ENCODE data around the gene STK32B. TPM values are rescaled to one million over a fixed set of nuclear protein-coding genes. Genes with fewer than 3 reads are reported as not detected.

Gene STK32B
- total RNA-seq, 1 experiment from 2014 or later: not detected

DNA sequence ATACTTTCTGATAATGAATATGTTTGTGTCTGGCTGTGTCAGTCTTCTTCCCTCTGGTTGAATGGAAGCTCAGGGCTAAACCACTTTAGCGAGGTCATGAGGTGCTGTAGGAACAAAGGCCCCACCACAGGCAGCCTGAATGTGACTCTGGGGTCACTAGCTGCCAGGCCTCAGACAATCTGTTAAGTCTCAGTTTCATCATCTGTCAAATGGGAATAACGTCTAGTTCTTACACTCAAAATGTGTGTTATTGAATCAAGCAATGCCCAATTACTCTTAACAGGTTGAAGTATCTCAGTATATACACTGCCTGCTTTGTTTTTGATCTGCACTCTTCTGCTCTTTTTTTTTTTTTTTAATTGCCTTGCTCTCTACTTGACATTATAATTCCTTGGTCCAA lies 148.6 kb downstream of the STK32B start:
- H3K9me3 Mint-ChIP-seq (ENCODE audit: low read depth, unreplicated experiment): peaks cover 9% of the 10 kb centered on the region
- H3K36me3 Mint-ChIP-seq (ENCODE audit: insufficient read depth, unreplicated experiment): no peaks in the 10 kb centered on the region
- intact Hi-C loops (cut with micrococcal nuclease; ENCODE audit: unreplicated experiment): no loop called here
- H3K4me1 Mint-ChIP-seq (ENCODE audit: low read depth, unreplicated experiment): no peaks in the 10 kb centered on the region
- no TSS peak for BruUV-seq (replicated peaks)
- CTCF ChIA-PET: no interaction called here
- no peak for TF ChIP-seq CTCF (IDR thresholded peaks at IDR 0.05; ENCODE audit: unreplicated experiment)
- DNase-seq: no peak
- no peak overlapping the region for H3K4me3 Mint-ChIP-seq (ENCODE audit: low read depth, unreplicated experiment)
- H3K27ac Mint-ChIP-seq (ENCODE audit: unreplicated experiment): no peak overlapping the region
- no peaks in the 10 kb centered on the region for H3K27me3 Mint-ChIP-seq (ENCODE audit: unreplicated experiment)

GRCh38 chr4:5200513-5200912 lies 149.2 kb downstream of the STK32B start:
- H3K9me3 Mint-ChIP-seq (ENCODE audit: low read depth, unreplicated experiment): peaks cover 9% of the 10 kb centered on the region
- H3K4me3 Mint-ChIP-seq (ENCODE audit: low read depth, unreplicated experiment): no peak overlapping the region
- BruUV-seq (replicated peaks): no TSS peak
- no peak for DNase-seq
- intact Hi-C loops (cut with micrococcal nuclease; ENCODE audit: unreplicated experiment): no loop called here
- TF ChIP-seq CTCF (IDR thresholded peaks at IDR 0.05; ENCODE audit: unreplicated experiment): no peak
- no peaks in the 10 kb centered on the region for H3K36me3 Mint-ChIP-seq (ENCODE audit: insufficient read depth, unreplicated experiment)
- H3K4me1 Mint-ChIP-seq (ENCODE audit: low read depth, unreplicated experiment): no peaks in the 10 kb centered on the region
- H3K27ac Mint-ChIP-seq (ENCODE audit: unreplicated experiment): no peak overlapping the region
- CTCF ChIA-PET: no interaction called here
- H3K27me3 Mint-ChIP-seq (ENCODE audit: unreplicated experiment): no peaks in the 10 kb centered on the region

GRCh38 chr4:5203309-5203992 lies 152.2 kb downstream of the STK32B start:
- CTCF ChIA-PET: interaction anchor here (0.9 kb wide), 1 partner anchor 23 kb away, joined by 3 read pairs; no protein-coding TSS in a partner anchor
- no peaks in the 10 kb centered on the region for H3K27me3 Mint-ChIP-seq (ENCODE audit: unreplicated experiment)
- TF ChIP-seq CTCF (IDR thresholded peaks at IDR 0.05; ENCODE audit: unreplicated experiment): no peak
- peaks cover 6% of the 10 kb centered on the region for H3K9me3 Mint-ChIP-seq (ENCODE audit: low read depth, unreplicated experiment)
- no peak for DNase-seq
- intact Hi-C loops (cut with micrococcal nuclease; ENCODE audit: unreplicated experiment): no loop called here
- H3K4me1 Mint-ChIP-seq (ENCODE audit: low read depth, unreplicated experiment): no peaks in the 10 kb centered on the region
- no peaks in the 10 kb centered on the region for H3K36me3 Mint-ChIP-seq (ENCODE audit: insufficient read depth, unreplicated experiment)
- H3K4me3 Mint-ChIP-seq (ENCODE audit: low read depth, unreplicated experiment): no peak overlapping the region
- H3K27ac Mint-ChIP-seq (ENCODE audit: unreplicated experiment): no peak overlapping the region
- BruUV-seq (replicated peaks): no TSS peak

DNA sequence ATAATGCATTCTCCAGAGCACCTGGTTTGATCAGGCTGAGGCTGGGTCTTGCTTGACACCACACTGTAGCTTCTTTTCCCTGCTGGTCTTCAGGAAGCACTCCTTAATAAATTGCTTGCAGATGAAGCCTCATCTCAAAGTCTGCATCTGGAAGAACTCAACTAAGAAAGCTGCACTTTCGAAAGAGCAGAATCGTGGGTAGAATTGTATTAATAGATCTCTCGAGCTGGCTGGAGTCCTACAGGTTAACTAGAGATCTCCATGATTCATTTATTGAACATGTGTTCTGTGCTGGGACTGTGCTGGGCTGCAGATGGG lies 152.7 kb downstream of the STK32B start:
- Mint-ChIP-seq H3K9me3 (ENCODE audit: low read depth, unreplicated experiment) (peaks cover 6% of the 10 kb centered on the region), H3K27me3 (ENCODE audit: unreplicated experiment) (no peaks in the 10 kb centered on the region), H3K4me1 (ENCODE audit: low read depth, unreplicated experiment) (no peaks in the 10 kb centered on the region), H3K27ac (ENCODE audit: unreplicated experiment) (no peak overlapping the region), H3K4me3 (ENCODE audit: low read depth, unreplicated experiment) (no peak overlapping the region), H3K36me3 (ENCODE audit: insufficient read depth, unreplicated experiment) (no peaks in the 10 kb centered on the region)
- no TSS peak for BruUV-seq (replicated peaks)
- no peak for DNase-seq
- CTCF ChIA-PET: interaction anchor here (0.9 kb wide), 1 partner anchor 23 kb away, joined by 3 read pairs; no protein-coding TSS in a partner anchor
- intact Hi-C loops (cut with micrococcal nuclease; ENCODE audit: unreplicated experiment): no loop called here
- TF ChIP-seq CTCF (IDR thresholded peaks at IDR 0.05; ENCODE audit: unreplicated experiment): no peak
